ENCODE data around the gene CD82. TPM values are rescaled to one million over a fixed set of nuclear protein-coding genes. Genes with fewer than 3 reads are reported as not detected.

CD82 gene
- total and polyA plus RNA-seq, 11 donors, result 20.1 to 76.2 (median 37.3) TPM

- ATAC-seq, result no peak
- Histone ChIP-seq H3K27me3 (no peaks in the 10 kb centered on the region), H3K4me3 (no peak overlapping the region), H3K4me1 (peaks cover 7 to 63% (median 37%) of the 10 kb centered on the region in 12 donors), H3K36me3 (no peaks in the 10 kb centered on the region), H3K9me3 (no peaks in the 10 kb centered on the region), H3K27ac (peak overlapping the region in 1 of 12 donors; percentile 78)
- DNase-seq, result peak in 1 of 5 donors; percentile 8
- intact Hi-C loops (cut with DNase I), result loop anchor here in 7 of 10 donors (5.0 to 10.0 kb wide), 7 partner anchors 101 to 478 kb away; partner anchors contain the start of gene TSPAN18 (in 2 of the 7)
- TF ChIP-seq POLR2A (IDR thresholded peaks at IDR 0.05) (no peak), CTCF (IDR thresholded peaks at IDR 0.05) (no peak)
- 96 to 100% (median 98%) methylated on average over 2 of the region's 2 CpGs for WGBS, 4 donors
Measured at GRCh38 chr11:44626645-44627044, 61.2 kb downstream of the CD82 start.

- no peaks in the 10 kb centered on the region for H3K36me3 ChIP-seq
- H3K27me3 ChIP-seq, result no peaks in the 10 kb centered on the region
- ATAC-seq (no peak), DNase-seq (no peak)
- H3K9me3 ChIP-seq, result no peaks in the 10 kb centered on the region
- 57 to 68% (median 64%) methylated on average over 4 of the region's 4 CpGs for WGBS, 4 donors
- TF ChIP-seq POLR2A (IDR thresholded peaks at IDR 0.05) (no peak), CTCF (IDR thresholded peaks at IDR 0.05) (no peak)
- H3K4me3 ChIP-seq, result no peak overlapping the region
- H3K4me1 ChIP-seq, result peaks cover 7 to 65% (median 38%) of the 10 kb centered on the region in 12 donors
- H3K27ac ChIP-seq, result peak overlapping the region; percentile 30 to 87 (median 76)
- intact Hi-C loops (cut with DNase I), result loop anchor here in 7 of 10 donors (5.0 to 10.0 kb wide), 7 partner anchors 100 to 478 kb away; partner anchors contain the start of gene TSPAN18 (in 2 of the 7)
Measured at GRCh38 chr11:44627165-44627789, 61.8 kb downstream of the CD82 start.

GRCh38 chr11:44627911-44628729, 62.7 kb downstream of the CD82 start:
- Histone ChIP-seq H3K9me3 (no peaks in the 10 kb centered on the region), H3K27me3 (no peaks in the 10 kb centered on the region), H3K4me1 (peaks cover 7 to 64% (median 38%) of the 10 kb centered on the region in 12 donors), H3K4me3 (no peak overlapping the region), H3K36me3 (no peaks in the 10 kb centered on the region), H3K27ac (peak overlapping the region; percentile 42 to 87 (median 76))
- TF ChIP-seq POLR2A (IDR thresholded peaks at IDR 0.05), result no peak
- TF ChIP-seq CTCF (IDR thresholded peaks at IDR 0.05), result peak in 4 of 12 donors; percentile 9 to 19 (median 12)
- ATAC-seq (peak; percentile 76 to 87 (median 84)), DNase-seq (peak; percentile 84 to 90 (median 85))
- intact Hi-C loops (cut with DNase I), result loop anchor here in 7 of 10 donors (2.0 to 10.0 kb wide), 9 partner anchors 99 to 477 kb away; partner anchors contain the start of gene TSPAN18 (in 3 of the 7)
- WGBS, 4 donors, result 31 to 43% (median 36%) methylated on average over 7 to 9 of the region's 9 CpGs
